ENCODE data around the gene LRRTM1.

The LRRTM1 gene

DNA sequence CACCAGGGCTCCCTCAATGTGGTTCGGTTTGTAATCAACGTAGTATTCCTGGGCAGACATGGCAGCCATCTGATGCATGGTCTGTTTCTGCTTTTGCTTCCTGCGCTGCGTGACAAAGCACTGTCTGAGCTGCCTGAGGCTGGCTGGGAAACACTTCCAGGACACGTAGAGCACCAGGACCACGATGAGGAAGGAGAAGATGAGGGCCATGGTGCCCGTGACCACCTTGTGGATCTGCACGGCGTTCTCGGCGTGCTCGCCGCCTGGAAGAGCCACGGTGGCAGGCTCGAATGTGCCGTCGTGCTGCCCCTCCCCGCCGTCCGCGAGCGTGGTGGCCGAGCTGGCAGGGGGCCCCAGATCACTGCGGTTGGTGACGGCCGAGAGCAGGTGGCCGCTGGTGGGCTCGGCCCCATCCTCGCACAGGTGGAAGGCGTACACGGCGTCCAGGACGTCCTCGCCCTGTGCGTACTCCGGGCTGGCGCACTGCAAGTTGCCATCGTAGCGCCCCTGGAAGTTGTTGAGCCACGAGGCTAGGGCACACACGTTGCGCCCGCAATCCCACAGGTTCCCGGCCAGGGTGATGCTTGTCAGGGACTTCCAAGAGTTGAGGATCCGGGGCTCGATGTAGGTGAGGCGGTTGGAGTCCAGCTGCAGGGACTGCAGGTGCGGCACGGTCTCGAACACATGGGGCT is 2.1 kb downstream of the LRRTM1 start:
- DNase-seq (ENCODE audit: low read depth): no peak

DNA sequence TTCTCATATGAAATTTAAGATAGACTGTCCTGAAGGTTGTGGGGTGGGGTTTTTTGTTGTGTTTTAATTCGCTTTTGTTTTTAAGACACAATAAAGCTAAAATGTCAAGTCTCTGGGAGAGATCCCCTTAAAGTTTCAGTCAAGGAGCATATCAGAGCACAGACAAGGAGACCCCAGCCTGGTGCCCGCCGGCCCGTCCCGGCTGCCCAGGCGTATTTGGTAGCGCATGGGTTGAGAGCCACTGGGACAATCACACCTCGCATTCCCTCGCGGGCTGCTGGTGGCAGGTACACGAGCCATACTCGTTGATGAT is 2.6 kb downstream of the LRRTM1 start:
- DNase-seq (ENCODE audit: low read depth): no peak

DNA sequence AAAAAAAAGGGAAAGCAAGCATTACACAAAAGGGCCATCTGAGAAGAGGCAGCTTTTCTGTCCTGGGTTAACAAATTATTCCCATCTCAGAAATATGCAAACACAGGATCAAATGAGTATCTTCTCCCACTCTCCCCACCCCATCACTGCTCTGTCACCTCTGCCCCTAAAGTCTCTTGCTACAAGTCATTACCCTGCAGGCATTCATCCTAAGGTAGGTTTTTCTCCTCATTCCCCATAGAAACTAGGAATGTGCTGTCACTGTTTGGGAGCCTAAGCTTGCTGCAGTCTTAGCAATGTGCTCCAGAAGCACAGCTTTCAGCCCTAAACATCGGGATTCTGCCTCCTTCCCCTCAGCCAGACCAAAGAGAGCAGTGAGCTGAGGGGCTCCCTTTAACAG is 3.6 kb downstream of the LRRTM1 start:
- no peak for DNase-seq (ENCODE audit: low read depth)

DNA sequence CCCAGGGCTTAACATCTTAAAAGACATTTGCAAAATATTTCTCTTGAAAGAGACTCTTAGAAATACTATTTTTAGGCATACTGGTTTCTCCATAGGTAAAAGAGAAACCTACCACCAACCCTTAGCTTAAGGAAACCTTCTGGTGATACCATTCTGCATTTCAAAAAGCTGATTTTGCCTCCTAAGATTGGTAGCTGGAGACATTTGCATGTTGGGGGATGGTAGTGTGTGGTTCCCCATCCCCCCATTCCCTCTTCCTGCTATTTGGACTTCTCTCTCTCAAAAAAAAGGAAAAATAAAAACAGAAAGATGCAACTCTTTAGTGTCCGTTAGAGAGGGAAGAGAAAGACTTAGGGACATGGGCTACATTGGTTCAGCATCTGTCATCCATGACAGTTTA is 4.2 kb downstream of the LRRTM1 start:
- no peak for DNase-seq (ENCODE audit: low read depth)

DNA sequence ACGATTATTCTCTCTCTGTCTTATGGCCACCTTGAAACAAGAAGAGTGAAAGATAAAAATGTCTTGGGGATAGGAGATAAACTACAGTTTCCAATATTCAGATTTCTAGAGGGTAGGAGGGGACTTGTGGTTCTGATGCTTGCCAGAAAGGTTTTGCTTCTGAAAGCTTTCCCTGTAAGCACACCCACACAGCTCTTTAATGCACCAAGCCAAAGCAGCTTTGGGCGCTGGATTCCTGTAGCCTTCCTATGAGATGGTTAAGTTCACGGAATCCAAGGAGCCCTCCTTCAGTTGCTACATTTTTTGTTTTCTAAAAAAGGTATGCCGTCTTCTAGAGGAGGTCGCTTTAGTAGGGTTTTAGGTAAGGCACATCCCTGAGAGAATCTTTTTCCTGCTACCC is 4.9 kb downstream of the LRRTM1 start:
- no peak for DNase-seq (ENCODE audit: low read depth)

DNA sequence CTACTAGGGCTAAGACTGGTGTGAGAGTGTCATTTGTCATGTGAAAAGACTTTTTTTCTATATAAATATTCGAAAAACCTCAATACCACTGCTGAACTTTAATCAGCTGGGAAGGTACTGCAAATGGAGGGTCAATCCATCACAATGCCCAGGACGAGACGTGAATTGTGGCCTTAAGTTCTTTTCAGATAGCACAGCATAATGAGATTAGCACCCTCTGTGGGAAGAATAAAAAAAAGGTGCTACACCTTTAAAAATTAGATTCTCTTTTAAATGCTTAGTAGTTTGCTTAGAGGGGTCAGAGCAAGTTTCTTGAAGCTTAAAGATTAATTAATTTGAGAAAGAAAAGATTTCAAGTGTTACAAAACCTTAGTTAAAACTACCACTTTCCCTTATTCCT is 5.6 kb downstream of the LRRTM1 start:
- DNase-seq (ENCODE audit: low read depth): no peak

DNA sequence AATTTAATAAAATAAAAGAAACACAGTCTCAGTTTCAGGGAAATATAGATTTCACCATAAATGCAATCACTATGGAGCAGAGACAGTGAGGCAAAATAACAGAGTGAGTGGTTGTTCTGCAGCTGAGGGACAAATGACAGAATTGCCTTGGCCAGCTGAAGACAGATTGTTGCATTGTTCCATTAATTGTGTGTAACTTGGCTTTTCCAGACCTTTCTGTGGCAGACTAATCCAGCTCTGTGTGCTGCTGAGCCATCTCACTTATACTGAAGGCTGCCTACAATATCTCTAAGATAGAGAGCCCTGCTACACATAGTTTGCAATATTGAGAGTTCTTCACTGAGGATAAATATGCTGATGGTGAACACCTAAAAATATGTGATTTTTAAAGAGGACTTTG is 11.5 kb downstream of the LRRTM1 start:
- DNase-seq (ENCODE audit: low read depth): no peak

DNA sequence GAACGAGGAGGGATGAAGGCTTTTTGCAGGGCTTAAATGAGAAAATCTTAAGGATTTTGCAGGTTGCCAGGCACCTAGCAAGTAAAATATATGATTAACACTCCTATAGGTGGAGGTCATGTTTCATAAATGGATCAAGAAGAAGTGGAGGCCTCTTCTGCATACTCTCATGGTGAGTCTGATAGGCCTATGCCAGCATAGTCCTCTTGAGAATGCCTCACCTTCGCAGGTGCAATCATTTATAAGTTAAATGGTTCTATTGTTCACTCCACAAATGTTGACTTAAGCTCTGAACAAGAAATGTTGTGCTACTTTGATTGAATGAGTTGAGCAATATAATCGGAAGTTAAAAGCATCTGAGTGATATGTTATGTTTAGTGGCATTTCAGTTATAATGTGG is 12.1 kb downstream of the LRRTM1 start:
- no peak for DNase-seq (ENCODE audit: low read depth)

DNA sequence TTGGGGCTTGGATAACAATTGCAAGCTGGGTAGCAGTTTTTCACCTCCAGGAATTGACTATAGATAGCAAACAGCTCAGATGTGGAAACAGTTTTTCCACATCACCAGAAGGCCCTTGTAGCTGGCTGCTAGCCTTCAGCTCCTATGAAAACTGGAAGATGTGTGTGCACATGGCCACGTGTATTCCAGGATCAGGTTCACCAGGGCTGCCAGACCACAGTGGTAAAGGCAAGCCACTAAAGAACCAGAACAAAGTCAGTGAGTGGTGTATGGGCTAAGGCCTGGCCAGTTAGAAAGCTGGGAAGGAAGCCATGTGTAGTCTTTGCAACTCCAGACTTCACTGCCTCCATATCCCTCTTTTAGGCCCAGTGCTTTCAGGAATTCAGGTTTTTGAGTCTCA is 12.9 kb downstream of the LRRTM1 start:
- DNase-seq (ENCODE audit: low read depth): no peak

DNA sequence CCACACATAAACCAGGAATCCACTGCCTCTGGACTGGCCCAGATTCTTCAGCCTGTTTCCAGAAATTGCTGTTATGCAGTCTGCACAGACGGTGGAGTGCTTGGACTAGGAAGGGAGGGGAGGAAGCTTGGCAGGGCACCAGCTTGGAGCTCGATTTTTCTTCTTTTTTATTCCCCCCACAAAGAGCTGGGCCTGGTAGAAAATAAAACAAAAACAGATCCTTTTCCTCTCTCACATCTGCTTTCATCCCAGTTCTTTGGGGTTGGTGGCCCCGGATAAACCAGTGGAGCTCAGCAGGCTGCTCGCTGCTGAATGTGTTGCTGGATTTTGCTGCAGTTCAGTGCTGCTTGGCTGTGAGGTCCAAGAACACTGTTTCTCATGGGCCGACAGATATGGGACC is 16.0 kb downstream of the LRRTM1 start:
- DNase-seq (ENCODE audit: low read depth): no peak

DNA sequence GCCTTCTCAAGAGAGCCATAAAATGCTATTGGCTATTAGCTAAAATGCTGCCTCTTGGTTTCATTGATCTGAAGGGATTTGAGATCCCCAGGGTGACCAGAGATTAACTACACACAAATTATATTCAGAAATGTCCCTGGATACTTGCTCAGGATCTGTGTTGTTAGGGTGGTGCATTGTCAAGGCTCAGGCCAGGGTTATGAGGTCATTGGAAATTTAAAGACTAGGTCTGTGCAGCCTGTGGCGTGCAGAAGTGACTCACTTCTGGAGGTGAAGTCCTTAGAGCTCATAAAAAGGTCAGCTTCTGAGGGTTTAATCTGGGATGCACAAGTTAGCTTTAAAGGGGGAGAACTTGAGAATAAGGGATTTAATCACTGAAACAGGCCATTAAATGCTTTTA is 23.5 kb downstream of the LRRTM1 start:
- no peak for DNase-seq (ENCODE audit: low read depth)

DNA sequence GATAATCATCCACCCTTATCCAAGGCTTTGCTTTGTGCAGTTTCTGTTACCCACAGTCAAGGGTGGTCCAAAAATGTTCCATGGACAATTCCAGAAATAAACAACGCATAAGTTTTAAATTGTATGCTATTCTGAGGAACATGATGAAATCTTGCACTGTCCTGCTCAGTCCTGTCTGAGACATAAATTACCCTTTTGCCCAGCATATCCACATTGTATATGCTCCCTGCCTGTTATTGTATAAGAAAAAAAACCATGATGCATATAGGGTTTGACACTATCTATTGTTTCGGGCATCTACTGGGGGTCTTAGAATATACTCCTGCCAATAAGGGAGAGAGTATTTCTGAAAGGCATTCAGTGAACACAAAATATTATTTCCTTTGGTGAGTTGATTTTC is 24.0 kb downstream of the LRRTM1 start:
- no peak for DNase-seq (ENCODE audit: low read depth)

DNA sequence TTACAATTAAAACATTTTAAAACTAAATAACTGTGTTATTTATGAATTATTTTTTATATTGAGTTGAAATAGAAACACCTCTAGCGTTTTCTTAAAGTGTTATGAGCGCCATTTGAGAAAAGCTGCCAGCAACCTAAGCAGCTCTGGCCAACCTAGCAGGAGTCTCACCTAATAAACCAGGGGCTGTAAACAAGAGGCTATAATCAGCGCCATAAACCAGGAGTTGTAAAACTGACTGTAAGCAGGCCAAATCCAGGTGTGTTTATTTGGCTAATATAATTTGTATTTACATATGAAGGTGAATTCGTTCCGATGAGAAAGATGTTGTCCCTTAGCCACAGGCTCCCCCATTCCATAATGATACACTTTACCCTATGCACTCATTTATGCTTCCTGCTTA is 34.7 kb downstream of the LRRTM1 start:
- DNase-seq (ENCODE audit: low read depth): no peak

DNA sequence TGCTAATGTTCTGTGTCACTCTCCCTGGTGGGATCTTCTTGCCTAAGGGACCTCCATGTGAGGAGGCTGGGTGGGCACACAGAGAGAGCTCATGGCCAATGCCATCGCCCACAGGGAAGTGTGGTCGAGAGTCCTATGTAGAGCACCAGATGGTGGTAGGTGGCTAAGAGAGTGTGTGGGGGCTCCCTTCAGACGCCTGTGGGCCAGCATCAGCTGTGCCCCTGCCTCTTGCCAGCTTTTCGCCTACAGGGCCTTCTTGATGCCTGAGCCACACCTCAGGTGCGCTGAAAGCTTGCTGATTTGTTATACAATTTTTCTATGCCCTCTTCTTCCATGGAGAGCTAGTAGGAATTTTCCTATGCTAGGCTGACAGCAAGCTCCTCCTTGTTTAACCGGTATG is 38.3 kb downstream of the LRRTM1 start:
- no peak for DNase-seq (ENCODE audit: low read depth)

DNA sequence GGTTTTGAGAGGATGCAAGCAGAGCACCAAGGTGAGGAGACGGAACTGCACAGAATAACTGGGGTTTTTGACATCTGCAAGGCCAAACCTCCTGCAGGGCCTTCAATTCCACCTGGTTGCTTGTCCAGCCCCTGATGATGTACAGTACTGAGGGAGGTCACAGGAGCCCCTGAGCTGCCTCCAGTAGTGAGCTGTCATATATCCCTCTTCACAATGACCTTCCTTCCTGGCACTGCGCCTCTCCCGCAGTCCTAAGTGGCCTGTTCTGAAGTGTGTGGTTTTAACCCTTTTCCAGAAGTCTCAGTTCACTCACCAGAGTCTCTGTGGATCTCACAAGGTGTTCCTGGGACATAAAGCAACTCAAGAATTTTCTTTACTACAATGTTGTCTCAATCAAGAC is 45.3 kb downstream of the LRRTM1 start:
- no peak for DNase-seq (ENCODE audit: low read depth)

DNA sequence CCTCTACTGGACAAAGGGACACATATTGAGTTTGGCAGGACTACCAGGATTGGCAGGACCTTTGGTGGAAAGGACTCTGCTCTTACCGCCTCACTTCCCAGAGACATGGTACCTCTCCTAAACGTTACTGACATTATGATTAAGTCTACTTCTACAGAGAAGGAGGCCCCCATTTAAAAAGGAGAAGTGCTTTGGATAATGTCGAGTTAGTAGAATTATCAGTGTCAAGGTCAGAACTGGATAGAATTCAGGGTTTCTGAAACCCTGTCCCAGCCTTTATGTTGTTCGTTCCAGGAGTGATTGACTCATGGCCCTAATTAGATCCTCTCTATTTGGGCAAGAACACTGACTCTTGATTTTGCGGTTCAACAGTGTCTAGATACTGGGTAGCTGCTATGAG is 45.8 kb downstream of the LRRTM1 start:
- DNase-seq (ENCODE audit: low read depth): no peak

DNA sequence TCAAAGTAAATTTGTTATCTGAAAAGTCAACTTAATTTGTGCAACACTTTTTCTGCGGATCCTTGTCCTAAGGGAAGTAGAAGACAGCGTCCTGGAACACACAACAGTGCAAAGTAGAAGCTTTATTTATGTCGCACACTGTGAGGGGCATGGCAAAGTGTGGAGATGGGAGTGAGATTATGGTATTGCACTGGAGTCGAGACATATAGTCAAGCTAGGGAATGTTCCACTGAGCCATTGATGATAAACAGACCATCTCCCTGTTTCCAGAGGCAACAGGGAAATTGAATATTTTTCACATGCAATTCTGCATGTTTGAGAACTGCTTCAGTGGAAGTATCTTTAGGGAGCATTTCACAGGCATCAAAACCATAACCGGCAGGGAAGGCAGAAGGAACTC is 46.2 kb downstream of the LRRTM1 start:
- no peak for DNase-seq (ENCODE audit: low read depth)

DNA sequence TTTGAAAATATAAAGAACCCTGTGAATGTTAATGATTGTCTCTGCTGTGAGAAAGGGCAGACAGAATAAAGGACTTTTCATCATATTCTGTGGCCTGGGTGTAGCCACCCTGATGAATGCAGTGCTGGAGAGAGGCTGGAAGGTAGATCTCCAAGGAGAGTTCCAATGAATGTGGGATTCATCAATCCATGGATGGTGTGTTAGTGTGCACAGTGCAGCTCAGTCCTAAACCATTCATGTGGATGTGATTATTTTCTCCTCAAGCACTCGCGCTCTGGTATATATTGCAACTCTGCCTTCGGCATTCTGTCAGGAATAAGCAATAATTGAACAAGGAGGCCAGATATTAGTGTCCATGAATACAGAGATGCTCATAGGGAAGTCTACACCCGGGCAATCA is 47.1 kb downstream of the LRRTM1 start:
- no peak for DNase-seq (ENCODE audit: low read depth)

DNA sequence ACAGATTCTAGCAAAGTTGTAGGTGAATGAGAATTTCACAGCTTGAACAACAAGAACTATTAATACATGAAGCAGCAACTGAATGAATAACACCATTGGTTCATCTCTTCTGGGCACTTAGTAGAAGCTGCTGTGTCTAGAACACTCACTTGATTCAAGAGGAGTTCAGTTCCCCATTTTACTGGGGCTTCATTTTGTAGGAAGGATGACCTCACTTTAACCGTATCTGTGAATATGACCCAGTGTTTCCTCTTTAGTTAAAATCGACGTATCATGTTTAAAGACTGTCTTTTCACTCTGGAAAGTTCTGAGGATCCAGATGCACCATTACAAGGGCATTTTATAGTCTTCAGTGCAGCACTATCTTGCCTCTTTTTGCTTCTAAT is 47.8 kb downstream of the LRRTM1 start:
- no peak for DNase-seq (ENCODE audit: low read depth)

DNA sequence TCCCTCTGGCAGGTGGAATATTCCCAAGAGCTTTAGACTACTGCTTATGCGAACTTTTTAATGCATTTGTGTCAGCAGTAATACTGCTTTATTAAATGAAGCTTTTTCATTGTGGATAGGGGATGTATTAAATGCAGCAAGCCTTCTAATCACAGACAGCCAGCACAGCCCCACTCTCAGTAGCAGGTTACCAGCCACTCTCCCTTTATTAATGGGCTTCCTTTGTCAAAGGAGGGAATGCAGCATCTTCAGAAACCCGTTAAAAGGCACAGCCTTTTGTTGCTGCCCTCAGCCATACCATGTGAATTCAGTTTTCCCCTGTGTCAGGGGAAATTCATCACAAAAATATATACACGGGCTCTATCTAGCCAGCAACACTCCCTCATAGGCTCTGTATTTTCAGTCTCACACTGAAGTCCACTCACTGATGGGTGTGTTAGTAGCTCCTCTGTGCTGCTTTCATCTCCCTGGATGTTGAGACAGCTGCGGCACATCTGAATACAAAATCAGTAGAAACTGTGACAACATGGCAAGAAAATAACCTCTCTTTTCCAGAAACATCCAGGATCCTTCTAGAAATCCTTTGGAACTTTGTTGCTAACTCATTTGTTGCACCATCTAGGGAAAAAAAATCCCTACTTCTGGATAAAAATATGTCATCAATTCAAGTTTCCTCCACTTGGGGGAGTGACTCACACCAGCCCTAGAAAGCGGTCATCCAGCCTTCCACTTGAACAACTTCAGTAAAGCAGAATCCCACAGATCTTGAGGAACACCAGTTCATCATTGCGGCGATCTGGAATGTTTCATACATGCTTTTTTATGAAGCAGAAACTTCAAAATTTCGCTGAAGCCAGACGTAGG is 48.4 kb downstream of the LRRTM1 start:
- DNase-seq (ENCODE audit: low read depth): no peak

DNA sequence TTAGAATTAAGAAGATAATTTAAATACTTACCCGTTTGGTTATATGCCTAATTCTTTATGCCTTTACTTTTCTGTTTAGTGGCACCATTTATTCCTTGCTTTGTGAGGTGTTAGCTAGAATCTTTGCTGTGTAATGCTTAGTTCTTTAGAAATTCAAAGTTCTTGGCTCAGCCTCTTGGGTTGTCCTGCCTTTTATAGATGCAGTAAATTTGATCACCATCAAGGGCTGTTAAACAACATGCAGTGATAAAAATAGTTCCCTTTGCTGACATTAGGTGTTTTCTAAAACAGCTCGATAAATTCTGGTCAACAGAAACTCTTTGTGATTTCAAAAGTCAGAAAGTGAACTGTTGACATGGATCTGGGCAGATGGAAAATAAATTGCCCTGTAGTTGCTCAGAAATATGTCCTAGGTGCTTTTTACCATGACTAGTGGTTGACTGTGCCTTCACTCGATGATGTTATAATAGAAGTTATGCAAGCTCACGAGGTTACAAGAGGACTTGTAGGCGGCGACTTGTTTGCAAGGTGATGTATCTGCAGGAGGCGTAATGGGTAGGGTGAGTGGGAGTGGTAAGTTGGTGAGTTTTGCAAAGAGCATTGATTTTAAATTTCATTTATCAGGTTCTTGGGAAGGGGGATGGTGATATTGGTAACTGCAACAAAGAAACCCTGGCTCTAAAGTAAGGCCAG is 52.1 kb downstream of the LRRTM1 start:
- DNase-seq (ENCODE audit: low read depth): no peak
